Keratinocyte (primary cell): ENCODE results near the gene GPR146.
"Not testable (repeated sequence)": the region's sequence is repeated elsewhere in the genome, so short reads cannot be mapped to it uniquely, and the experiment has no call there.

Experiments
- CTCF ChIP-seq, 3 experiments: IDR thresholded peaks in 1 of 3; conservative IDR thresholded peaks in 1 of 3; optimal IDR thresholded peaks in 1 of 3; 2 replicates in 2 of 3; 3 replicates in 1 of 3; pipeline versions ENCODE3 to v1.5.1; 2011; ENCODE audit warnings: low read length in 3 of 3, mild to moderate bottlenecking in 3 of 3, moderate library complexity in 2 of 3, control low read depth in 1 of 3, inconsistent platforms in 1 of 3; ENCODE audit not compliant: insufficient read depth in 2 of 3; ENCODE audit errors: extremely low read depth in 1 of 3
- EZH2 ChIP-seq: IDR thresholded peaks from one replicate; pipeline ENCODE4 v1.6.1; 2012; ENCODE audit warnings: inconsistent platforms, mild to moderate bottlenecking, low read length, moderate library complexity

GRCh38 chr7:1034769-1035168 is 9.6 kb upstream of the GPR146 start:
- TF ChIP-seq CTCF (optimal IDR thresholded peaks at IDR 0.05 in 1 of 3, IDR thresholded peaks at IDR 0.05 in 1 of 3, conservative IDR thresholded peaks at IDR 0.05 in 1 of 3; ENCODE audit: extremely low read depth in 1 of 3, insufficient read depth in 2 of 3, low read length in 3 of 3); EZH2: not testable (repeated sequence)
